ENCODE measurements around the gene ATRNL1. TPM values are rescaled to one million over a fixed set of nuclear protein-coding genes. Genes with fewer than 3 reads are reported as not detected.

ATRNL1 gene
- total and polyA plus RNA-seq, 4 donors = 0.40 to 26.9 (median 5.3) TPM

DNA sequence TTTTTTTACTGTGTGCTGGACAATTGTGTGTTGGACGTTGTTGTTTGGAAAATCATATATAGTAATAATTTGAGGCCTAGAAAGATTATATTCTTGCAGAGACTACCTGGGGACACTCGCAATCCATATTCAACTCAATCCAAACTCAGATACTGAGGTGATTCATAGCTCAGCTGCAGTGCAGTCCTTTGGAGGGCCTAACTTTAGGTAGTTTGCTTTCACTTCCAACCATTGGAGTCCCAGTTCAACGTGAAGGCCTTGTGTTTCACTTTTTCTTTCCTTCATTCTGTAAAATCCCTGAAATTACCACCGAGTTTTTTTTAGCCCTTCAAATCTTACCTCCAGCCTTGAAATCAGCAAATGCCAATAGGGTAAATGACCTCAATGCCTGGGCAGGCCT is 32.3 kb downstream of the ATRNL1 start:
- Histone ChIP-seq H3K36me3 (ENCODE audit: control insufficient read depth in 4 of 4, insufficient read depth in 3 of 4, low read depth in 1 of 4, low read length in 3 of 4) (no peaks in the 10 kb centered on the region), H3K4me1 (ENCODE audit: control insufficient read depth in 4 of 4, insufficient read depth in 4 of 4, low read length in 3 of 4) (no peaks in the 10 kb centered on the region), H3K9me3 (ENCODE audit: control insufficient read depth in 4 of 4, low read length in 3 of 4) (no peaks in the 10 kb centered on the region), H3K4me3 (ENCODE audit: low read depth in 1 of 3, low read length in 3 of 3) (no peak overlapping the region), H3K27me3 (ENCODE audit: control insufficient read depth in 4 of 4, insufficient read depth in 4 of 4, low read length in 3 of 4) (no peaks in the 10 kb centered on the region), H3K27ac (ENCODE audit: low read depth in 1 of 2, low read length in 2 of 2) (no peak overlapping the region), H3K9ac (ENCODE audit: low read depth in 1 of 2, low read length in 2 of 2) (no peak overlapping the region)
- WGBS = 71% methylated on average over 4 of the region's 4 CpGs
- no peak for TF ChIP-seq TAF1 (conservative IDR thresholded peaks at IDR 0.05)
- TF ChIP-seq FOXA2 (IDR thresholded peaks at IDR 0.05) = no peak
- TF ChIP-seq EGR1 (IDR thresholded peaks at IDR 0.05; ENCODE audit: low read depth in 2 of 2) = no peak
- DNase-seq (ENCODE audit: low spot score) = no peak

DNA sequence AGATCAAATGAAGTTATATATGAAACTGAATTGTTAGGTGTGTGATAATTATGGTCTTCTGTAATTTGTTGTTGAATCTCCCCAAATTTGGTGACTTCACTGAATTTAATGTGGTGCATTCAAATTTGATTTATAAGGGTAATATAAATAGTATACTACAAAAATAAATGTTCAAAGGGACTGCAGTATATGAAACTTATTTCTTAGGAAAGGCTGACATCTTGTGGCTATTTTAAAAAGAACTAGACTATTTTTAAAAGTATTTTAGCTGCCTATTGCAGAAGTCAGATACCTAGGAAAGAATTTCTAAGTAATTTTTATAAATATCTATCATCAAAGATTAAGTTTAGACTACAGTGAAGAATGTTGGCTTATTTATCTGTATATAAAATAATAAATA is 36.6 kb downstream of the ATRNL1 start:
- Histone ChIP-seq H3K9me3 (ENCODE audit: control insufficient read depth in 4 of 4, low read length in 3 of 4) (no peaks in the 10 kb centered on the region), H3K4me3 (ENCODE audit: low read depth in 1 of 3, low read length in 3 of 3) (no peak overlapping the region), H3K4me1 (ENCODE audit: control insufficient read depth in 4 of 4, insufficient read depth in 4 of 4, low read length in 3 of 4) (no peaks in the 10 kb centered on the region), H3K27ac (ENCODE audit: low read depth in 1 of 2, low read length in 2 of 2) (no peak overlapping the region), H3K27me3 (ENCODE audit: control insufficient read depth in 4 of 4, insufficient read depth in 4 of 4, low read length in 3 of 4) (no peaks in the 10 kb centered on the region), H3K9ac (ENCODE audit: low read depth in 1 of 2, low read length in 2 of 2) (no peak overlapping the region), H3K36me3 (ENCODE audit: control insufficient read depth in 4 of 4, insufficient read depth in 3 of 4, low read depth in 1 of 4, low read length in 3 of 4) (no peaks in the 10 kb centered on the region)
- TF ChIP-seq EGR1 (IDR thresholded peaks at IDR 0.05; ENCODE audit: low read depth in 2 of 2) (no peak), RAD21 (IDR thresholded peaks at IDR 0.05) (peak; percentile 76 to 78)
- TF ChIP-seq, protein P1, sequence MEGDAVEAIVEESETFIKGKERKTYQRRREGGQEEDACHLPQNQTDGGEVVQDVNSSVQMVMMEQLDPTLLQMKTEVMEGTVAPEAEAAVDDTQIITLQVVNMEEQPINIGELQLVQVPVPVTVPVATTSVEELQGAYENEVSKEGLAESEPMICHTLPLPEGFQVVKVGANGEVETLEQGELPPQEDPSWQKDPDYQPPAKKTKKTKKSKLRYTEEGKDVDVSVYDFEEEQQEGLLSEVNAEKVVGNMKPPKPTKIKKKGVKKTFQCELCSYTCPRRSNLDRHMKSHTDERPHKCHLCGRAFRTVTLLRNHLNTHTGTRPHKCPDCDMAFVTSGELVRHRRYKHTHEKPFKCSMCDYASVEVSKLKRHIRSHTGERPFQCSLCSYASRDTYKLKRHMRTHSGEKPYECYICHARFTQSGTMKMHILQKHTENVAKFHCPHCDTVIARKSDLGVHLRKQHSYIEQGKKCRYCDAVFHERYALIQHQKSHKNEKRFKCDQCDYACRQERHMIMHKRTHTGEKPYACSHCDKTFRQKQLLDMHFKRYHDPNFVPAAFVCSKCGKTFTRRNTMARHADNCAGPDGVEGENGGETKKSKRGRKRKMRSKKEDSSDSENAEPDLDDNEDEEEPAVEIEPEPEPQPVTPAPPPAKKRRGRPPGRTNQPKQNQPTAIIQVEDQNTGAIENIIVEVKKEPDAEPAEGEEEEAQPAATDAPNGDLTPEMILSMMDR (IDR thresholded peaks at IDR 0.05; ENCODE audit: low read depth, low read length, missing input control) = peak; percentile 40
- no peak for DNase-seq (ENCODE audit: low spot score)

DNA sequence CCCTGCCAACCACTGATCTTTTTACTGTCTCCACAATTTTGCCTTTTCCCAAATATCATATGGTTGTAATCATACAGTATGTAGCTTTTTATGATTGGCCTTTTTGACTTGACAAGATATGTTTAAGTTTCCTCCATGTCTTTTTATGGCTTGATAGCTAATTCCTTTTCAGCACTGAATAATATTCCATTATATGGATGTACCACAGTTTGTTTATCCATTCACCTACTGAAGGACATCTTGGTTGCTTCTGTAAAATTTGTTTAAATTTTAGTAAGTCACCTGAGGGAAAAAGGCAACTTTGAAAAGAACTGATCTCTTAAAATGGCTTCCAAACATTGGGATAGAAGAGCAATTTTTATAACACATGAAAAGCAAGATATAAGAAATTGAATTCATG is 43.5 kb downstream of the ATRNL1 start:
- Histone ChIP-seq H3K9me3 (ENCODE audit: control insufficient read depth in 4 of 4, low read length in 3 of 4) (no peaks in the 10 kb centered on the region), H3K9ac (ENCODE audit: low read depth in 1 of 2, low read length in 2 of 2) (no peak overlapping the region), H3K27ac (ENCODE audit: low read depth in 1 of 2, low read length in 2 of 2) (no peak overlapping the region), H3K4me3 (ENCODE audit: low read depth in 1 of 3, low read length in 3 of 3) (no peak overlapping the region), H3K36me3 (ENCODE audit: control insufficient read depth in 4 of 4, insufficient read depth in 3 of 4, low read depth in 1 of 4, low read length in 3 of 4) (no peaks in the 10 kb centered on the region), H3K27me3 (ENCODE audit: control insufficient read depth in 4 of 4, insufficient read depth in 4 of 4, low read length in 3 of 4) (no peaks in the 10 kb centered on the region), H3K4me1 (ENCODE audit: control insufficient read depth in 4 of 4, insufficient read depth in 4 of 4, low read length in 3 of 4) (no peaks in the 10 kb centered on the region)
- TF ChIP-seq TAF1 (conservative IDR thresholded peaks at IDR 0.05) = no peak
- TF ChIP-seq GABPA (IDR thresholded peaks at IDR 0.05 in 1 of 2, conservative IDR thresholded peaks at IDR 0.05 in 1 of 2) = no peak
- TF ChIP-seq, protein P1 (IDR thresholded peaks at IDR 0.05; ENCODE audit: low read depth, low read length, missing input control) = no peak
- TF ChIP-seq JUND (IDR thresholded peaks at IDR 0.05) = no peak
- TF ChIP-seq, protein P2, sequence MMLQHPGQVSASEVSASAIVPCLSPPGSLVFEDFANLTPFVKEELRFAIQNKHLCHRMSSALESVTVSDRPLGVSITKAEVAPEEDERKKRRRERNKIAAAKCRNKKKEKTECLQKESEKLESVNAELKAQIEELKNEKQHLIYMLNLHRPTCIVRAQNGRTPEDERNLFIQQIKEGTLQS (IDR thresholded peaks at IDR 0.05) = no peak
- TF ChIP-seq, protein P3, sequence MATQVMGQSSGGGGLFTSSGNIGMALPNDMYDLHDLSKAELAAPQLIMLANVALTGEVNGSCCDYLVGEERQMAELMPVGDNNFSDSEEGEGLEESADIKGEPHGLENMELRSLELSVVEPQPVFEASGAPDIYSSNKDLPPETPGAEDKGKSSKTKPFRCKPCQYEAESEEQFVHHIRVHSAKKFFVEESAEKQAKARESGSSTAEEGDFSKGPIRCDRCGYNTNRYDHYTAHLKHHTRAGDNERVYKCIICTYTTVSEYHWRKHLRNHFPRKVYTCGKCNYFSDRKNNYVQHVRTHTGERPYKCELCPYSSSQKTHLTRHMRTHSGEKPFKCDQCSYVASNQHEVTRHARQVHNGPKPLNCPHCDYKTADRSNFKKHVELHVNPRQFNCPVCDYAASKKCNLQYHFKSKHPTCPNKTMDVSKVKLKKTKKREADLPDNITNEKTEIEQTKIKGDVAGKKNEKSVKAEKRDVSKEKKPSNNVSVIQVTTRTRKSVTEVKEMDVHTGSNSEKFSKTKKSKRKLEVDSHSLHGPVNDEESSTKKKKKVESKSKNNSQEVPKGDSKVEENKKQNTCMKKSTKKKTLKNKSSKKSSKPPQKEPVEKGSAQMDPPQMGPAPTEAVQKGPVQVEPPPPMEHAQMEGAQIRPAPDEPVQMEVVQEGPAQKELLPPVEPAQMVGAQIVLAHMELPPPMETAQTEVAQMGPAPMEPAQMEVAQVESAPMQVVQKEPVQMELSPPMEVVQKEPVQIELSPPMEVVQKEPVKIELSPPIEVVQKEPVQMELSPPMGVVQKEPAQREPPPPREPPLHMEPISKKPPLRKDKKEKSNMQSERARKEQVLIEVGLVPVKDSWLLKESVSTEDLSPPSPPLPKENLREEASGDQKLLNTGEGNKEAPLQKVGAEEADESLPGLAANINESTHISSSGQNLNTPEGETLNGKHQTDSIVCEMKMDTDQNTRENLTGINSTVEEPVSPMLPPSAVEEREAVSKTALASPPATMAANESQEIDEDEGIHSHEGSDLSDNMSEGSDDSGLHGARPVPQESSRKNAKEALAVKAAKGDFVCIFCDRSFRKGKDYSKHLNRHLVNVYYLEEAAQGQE (IDR thresholded peaks at IDR 0.05) = no peak
- TF ChIP-seq, protein P4, sequence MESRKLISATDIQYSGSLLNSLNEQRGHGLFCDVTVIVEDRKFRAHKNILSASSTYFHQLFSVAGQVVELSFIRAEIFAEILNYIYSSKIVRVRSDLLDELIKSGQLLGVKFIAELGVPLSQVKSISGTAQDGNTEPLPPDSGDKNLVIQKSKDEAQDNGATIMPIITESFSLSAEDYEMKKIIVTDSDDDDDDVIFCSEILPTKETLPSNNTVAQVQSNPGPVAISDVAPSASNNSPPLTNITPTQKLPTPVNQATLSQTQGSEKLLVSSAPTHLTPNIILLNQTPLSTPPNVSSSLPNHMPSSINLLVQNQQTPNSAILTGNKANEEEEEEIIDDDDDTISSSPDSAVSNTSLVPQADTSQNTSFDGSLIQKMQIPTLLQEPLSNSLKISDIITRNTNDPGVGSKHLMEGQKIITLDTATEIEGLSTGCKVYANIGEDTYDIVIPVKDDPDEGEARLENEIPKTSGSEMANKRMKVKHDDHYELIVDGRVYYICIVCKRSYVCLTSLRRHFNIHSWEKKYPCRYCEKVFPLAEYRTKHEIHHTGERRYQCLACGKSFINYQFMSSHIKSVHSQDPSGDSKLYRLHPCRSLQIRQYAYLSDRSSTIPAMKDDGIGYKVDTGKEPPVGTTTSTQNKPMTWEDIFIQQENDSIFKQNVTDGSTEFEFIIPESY (IDR thresholded peaks at IDR 0.05) = no peak
- TF ChIP-seq FOXA1 (IDR thresholded peaks at IDR 0.05) = no peak
- no peak for DNase-seq (ENCODE audit: low spot score)

Data from liver (tissue), 9 donors.